Measurements from ENCODE around the gene BRF1.

GRCh38 chr14:105204931-105205672 lies 95.7 kb downstream of the BRF1 start:
- TF ChIP-seq CTCF (conservative IDR thresholded peaks at IDR 0.05) (no peak), ZFX (IDR thresholded peaks at IDR 0.05) (no peak)
